T-helper 1 cell (primary cell): ENCODE data around the gene SHB.

ENCODE experiments used
- DNase-seq, 5 donors: peaks; one replicate each; pipeline ENCODE4 v3.0.0-alpha.2; 2012 to 2020

The SHB gene

GRCh38 chr9:38086496-38086895 lies 17.5 kb upstream of the SHB start:
- DNase-seq: no peak

GRCh38 chr9:38085308-38085707 lies 16.3 kb upstream of the SHB start:
- no peak for DNase-seq

GRCh38 chr9:38084556-38084880 lies 15.5 kb upstream of the SHB start:
- no peak for DNase-seq

GRCh38 chr9:38083858-38084555 lies 15.0 kb upstream of the SHB start:
- no peak for DNase-seq

- DNase-seq: no peak
Observed at GRCh38 chr9:38082446-38083287, 13.6 kb upstream of the SHB start.

GRCh38 chr9:38081356-38082108 lies 12.5 kb upstream of the SHB start:
- no peak for DNase-seq

- no peak for DNase-seq
Observed at GRCh38 chr9:38079461-38080031, 10.5 kb upstream of the SHB start.

GRCh38 chr9:38075272-38075671 lies 6.2 kb upstream of the SHB start:
- no peak for DNase-seq

- DNase-seq: no peak
Observed at GRCh38 chr9:38074441-38074961, 5.5 kb upstream of the SHB start.

- no peak for DNase-seq
Observed at GRCh38 chr9:38073882-38074281, 4.9 kb upstream of the SHB start.

GRCh38 chr9:38071470-38072134 lies 2.6 kb upstream of the SHB start:
- no peak for DNase-seq

GRCh38 chr9:38067859-38068681 lies 957 bp downstream of the SHB start:
- DNase-seq: peak in 1 of 5 donors; percentile 9

GRCh38 chr9:38066914-38067858 lies 1.8 kb downstream of the SHB start:
- DNase-seq: no peak

GRCh38 chr9:38066197-38066913 lies 2.7 kb downstream of the SHB start:
- no peak for DNase-seq

- no peak for DNase-seq
Observed at GRCh38 chr9:38065369-38066075, 3.5 kb downstream of the SHB start.

- DNase-seq: no peak
Observed at GRCh38 chr9:38064842-38065368, 4.1 kb downstream of the SHB start.

- no peak for DNase-seq
Observed at GRCh38 chr9:38063363-38063707, 5.7 kb downstream of the SHB start.

- no peak for DNase-seq
Observed at GRCh38 chr9:38062498-38063362, 6.3 kb downstream of the SHB start.
